NCI-H2107 treated with DMSO at 0.1 percent for 48 hours (cell line): ENCODE measurements around the gene AP2A2.
"Not testable (repeated sequence)": the region's sequence is repeated elsewhere in the genome, so short reads cannot be mapped to it uniquely, and the experiment has no call there.

Experiments
- DNase-seq: peaks from one replicate; lab custom pipeline; 2025; ENCODE audit not compliant: unreplicated experiment; lab: John Stamatoyannopoulos, UW

AP2A2 gene

GRCh38 chr11:972523-973211 lies 47.0 kb downstream of the AP2A2 start:
- no peak for DNase-seq

GRCh38 chr11:973237-973636 lies 47.6 kb downstream of the AP2A2 start:
- no peak for DNase-seq

GRCh38 chr11:975376-975775 lies 49.7 kb downstream of the AP2A2 start:
- DNase-seq = not testable (repeated sequence)

GRCh38 chr11:975827-976226 lies 50.2 kb downstream of the AP2A2 start:
- no peak for DNase-seq

- peak; percentile 80 for DNase-seq
Measured at GRCh38 chr11:976431-977160, 50.9 kb downstream of the AP2A2 start.

- DNase-seq = no peak
Measured at GRCh38 chr11:977830-978720, 52.4 kb downstream of the AP2A2 start.

- DNase-seq = no peak
Measured at GRCh38 chr11:978781-979180, 53.1 kb downstream of the AP2A2 start.

- no peak for DNase-seq
Measured at GRCh38 chr11:980438-981357, 55.0 kb downstream of the AP2A2 start.

GRCh38 chr11:981764-982163 lies 56.1 kb downstream of the AP2A2 start:
- no peak for DNase-seq

- no peak for DNase-seq
Measured at GRCh38 chr11:984546-984945, 58.9 kb downstream of the AP2A2 start.

- DNase-seq = no peak
Measured at GRCh38 chr11:985406-985805, 59.7 kb downstream of the AP2A2 start.

GRCh38 chr11:985848-986247 lies 60.2 kb downstream of the AP2A2 start:
- no peak for DNase-seq

GRCh38 chr11:986270-986951 lies 60.7 kb downstream of the AP2A2 start:
- no peak for DNase-seq

- no peak for DNase-seq
Measured at GRCh38 chr11:986952-987305, 61.3 kb downstream of the AP2A2 start.

GRCh38 chr11:987671-988070 lies 62.0 kb downstream of the AP2A2 start:
- no peak for DNase-seq

GRCh38 chr11:990101-990500 lies 64.4 kb downstream of the AP2A2 start:
- no peak for DNase-seq

GRCh38 chr11:991034-991433 lies 65.4 kb downstream of the AP2A2 start:
- DNase-seq = no peak

GRCh38 chr11:991711-992307 lies 66.1 kb downstream of the AP2A2 start:
- DNase-seq = no peak

GRCh38 chr11:992577-992976 lies 66.9 kb downstream of the AP2A2 start:
- DNase-seq = no peak
